Measurements from ENCODE around the gene GNG8.

Gene GNG8

GRCh38 chr19:46616631-46617322, 19.2 kb downstream of the GNG8 start:
- DNase-seq = peak; percentile 47

- DNase-seq = no peak
These were observed 20.0 kb downstream of the GNG8 start for GRCh38 chr19:46615966-46616365.

- peak; percentile 80 for DNase-seq
These were observed 21.8 kb downstream of the GNG8 start for GRCh38 chr19:46614114-46614722.

GRCh38 chr19:46613525-46613924, 22.5 kb downstream of the GNG8 start:
- DNase-seq = no peak

- DNase-seq = no peak
These were observed 24.2 kb downstream of the GNG8 start for GRCh38 chr19:46611776-46612175.

GRCh38 chr19:46610851-46611770, 24.9 kb downstream of the GNG8 start:
- DNase-seq = peak; percentile 19

GRCh38 chr19:46610413-46610775, 25.6 kb downstream of the GNG8 start:
- DNase-seq = no peak

GRCh38 chr19:46609511-46610412, 26.2 kb downstream of the GNG8 start:
- no peak for DNase-seq

GRCh38 chr19:46608581-46609345, 27.2 kb downstream of the GNG8 start:
- DNase-seq = no peak

- no peak for DNase-seq
These were observed 27.8 kb downstream of the GNG8 start for GRCh38 chr19:46608178-46608577.

GRCh38 chr19:46607448-46607841, 28.6 kb downstream of the GNG8 start:
- no peak for DNase-seq

GRCh38 chr19:46606681-46607447, 29.1 kb downstream of the GNG8 start:
- no peak for DNase-seq

GRCh38 chr19:46606019-46606418, 30.0 kb downstream of the GNG8 start:
- no peak for DNase-seq

- DNase-seq = no peak
These were observed 30.6 kb downstream of the GNG8 start for GRCh38 chr19:46605356-46605821.

- DNase-seq = no peak
These were observed 31.1 kb downstream of the GNG8 start for GRCh38 chr19:46604781-46605355.

GRCh38 chr19:46603752-46604231, 32.2 kb downstream of the GNG8 start:
- DNase-seq = no peak

- no peak for DNase-seq
These were observed 32.8 kb downstream of the GNG8 start for GRCh38 chr19:46603195-46603637.

- DNase-seq = no peak
These were observed 33.4 kb downstream of the GNG8 start for GRCh38 chr19:46602392-46603194.

All from CD4-positive, alpha-beta T cell treated with Interferon gamma for 1 hour (primary cell).